GM18498 (cell line): ENCODE results near the gene TBATA.

Experiments
- ATAC-seq: cut with Tn5 transposase; IDR thresholded peaks from one replicate; pipeline ENCODE4 v1.9.1; 2021; ENCODE audit warnings: mild to moderate bottlenecking, moderate library complexity; ENCODE audit not compliant: unreplicated experiment

The TBATA gene

GRCh38 chr10:70763567-70763966 lies 21.6 kb downstream of the TBATA start:
- no peak for ATAC-seq

- no peak for ATAC-seq
Measured at GRCh38 chr10:70762441-70763175, 22.6 kb downstream of the TBATA start.

GRCh38 chr10:70761727-70762350 lies 23.3 kb downstream of the TBATA start:
- ATAC-seq = no peak

- no peak for ATAC-seq
Measured at GRCh38 chr10:70761031-70761601, 24.1 kb downstream of the TBATA start.

- ATAC-seq = no peak
Measured at GRCh38 chr10:70760271-70760787, 24.8 kb downstream of the TBATA start.

- ATAC-seq = no peak
Measured at GRCh38 chr10:70759781-70760180, 25.4 kb downstream of the TBATA start.

GRCh38 chr10:70758757-70759514 lies 26.2 kb downstream of the TBATA start:
- ATAC-seq = no peak

GRCh38 chr10:70757856-70758255 lies 27.3 kb downstream of the TBATA start:
- no peak for ATAC-seq

- ATAC-seq = no peak
Measured at GRCh38 chr10:70756700-70757360, 28.3 kb downstream of the TBATA start.

- no peak for ATAC-seq
Measured at GRCh38 chr10:70753841-70754621, 31.1 kb downstream of the TBATA start.

- ATAC-seq = no peak
Measured at GRCh38 chr10:70753026-70753663, 32.0 kb downstream of the TBATA start.

GRCh38 chr10:70752571-70752970 lies 32.6 kb downstream of the TBATA start:
- ATAC-seq = no peak

- no peak for ATAC-seq
Measured at GRCh38 chr10:70751991-70752390, 33.2 kb downstream of the TBATA start.

- ATAC-seq = no peak
Measured at GRCh38 chr10:70751356-70751755, 33.8 kb downstream of the TBATA start.

GRCh38 chr10:70750156-70750703 lies 34.9 kb downstream of the TBATA start:
- ATAC-seq = no peak

GRCh38 chr10:70749756-70750155 lies 35.4 kb downstream of the TBATA start:
- no peak for ATAC-seq

- ATAC-seq = no peak
Measured at GRCh38 chr10:70748801-70749573, 36.2 kb downstream of the TBATA start.

- ATAC-seq = no peak
Measured at GRCh38 chr10:70748305-70748704, 36.9 kb downstream of the TBATA start.
